ENCODE data around the gene NCL. TPM values are rescaled to one million over a fixed set of nuclear protein-coding genes. Genes with fewer than 3 reads are reported as not detected.
A peak's percentile ranks its signal among the peaks of the same experiment; 100 is the strongest.

NCL gene
- total RNA-seq, 1 donor from 2014 or later = 603 TPM

- H3K27ac ChIP-seq (ENCODE audit: low read depth, low read length) = no peak overlapping the region
- no peaks in the 10 kb centered on the region for H3K27me3 ChIP-seq (ENCODE audit: insufficient read depth, low read length)
- no peaks in the 10 kb centered on the region for H3K4me1 ChIP-seq (ENCODE audit: insufficient read depth, low read length)
- peak overlapping the region; percentile 46 for H3K9ac ChIP-seq (ENCODE audit: low read length)
- FAIRE-seq (no peak), DNase-seq (ENCODE audit: low read depth) (no peak)
- H3K27ac Mint-ChIP-seq (ENCODE audit: unreplicated experiment) = no peak overlapping the region
- H3K4me3 Mint-ChIP-seq (ENCODE audit: unreplicated experiment) = no peak overlapping the region
- H2AFZ ChIP-seq (ENCODE audit: low read depth, low read length) = peak overlapping the region; percentile 94
- H3K79me2 ChIP-seq (ENCODE audit: insufficient read depth, low read length) = no peaks in the 10 kb centered on the region
- H3K36me3 ChIP-seq (ENCODE audit: insufficient read depth, low read length) = no peaks in the 10 kb centered on the region
- H3K36me3 Mint-ChIP-seq (ENCODE audit: low read depth, unreplicated experiment) = peaks cover 3% of the 10 kb centered on the region
- H3K4me2 ChIP-seq (ENCODE audit: low read length) = peak overlapping the region; percentile 79
- no peaks in the 10 kb centered on the region for H3K9me3 ChIP-seq (ENCODE audit: insufficient read depth, low read depth, low read length)
- peaks cover 1% of the 10 kb centered on the region for H3K4me1 Mint-ChIP-seq (ENCODE audit: low read depth, unreplicated experiment)
- peaks cover 1% of the 10 kb centered on the region for H3K9me3 Mint-ChIP-seq (ENCODE audit: unreplicated experiment)
- H3K4me3 ChIP-seq (ENCODE audit: insufficient read depth, low read depth, low read length) = peak overlapping the region; percentile 33
- TF ChIP-seq EZH2 (IDR thresholded peaks at IDR 0.05; ENCODE audit: insufficient read depth, low read length) (no peak), CTCF (IDR thresholded peaks at IDR 0.05; ENCODE audit: insufficient read depth, low read depth, low read length) (peak; percentile 54)
- H3K27me3 Mint-ChIP-seq (ENCODE audit: low read depth, unreplicated experiment) = peaks cover 30% of the 10 kb centered on the region
- no peaks in the 10 kb centered on the region for H4K20me1 ChIP-seq (ENCODE audit: insufficient read depth, low read length)
Measured at GRCh38 chr2:231482806-231483391, 18.6 kb upstream of the NCL start.

GRCh38 chr2:231480781-231481180 lies 16.5 kb upstream of the NCL start:
- H3K9ac ChIP-seq (ENCODE audit: low read length) = no peak overlapping the region
- no peaks in the 10 kb centered on the region for H4K20me1 ChIP-seq (ENCODE audit: insufficient read depth, low read length)
- H3K36me3 ChIP-seq (ENCODE audit: insufficient read depth, low read length) = no peaks in the 10 kb centered on the region
- FAIRE-seq = no peak
- peaks cover 1% of the 10 kb centered on the region for H3K4me1 Mint-ChIP-seq (ENCODE audit: low read depth, unreplicated experiment)
- H3K9me3 Mint-ChIP-seq (ENCODE audit: unreplicated experiment) = no peaks in the 10 kb centered on the region
- no peak overlapping the region for H3K27ac Mint-ChIP-seq (ENCODE audit: unreplicated experiment)
- DNase-seq (ENCODE audit: low read depth) = no peak
- H3K4me2 ChIP-seq (ENCODE audit: low read length) = no peak overlapping the region
- H3K27me3 ChIP-seq (ENCODE audit: insufficient read depth, low read length) = no peaks in the 10 kb centered on the region
- no peaks in the 10 kb centered on the region for H3K36me3 Mint-ChIP-seq (ENCODE audit: low read depth, unreplicated experiment)
- no peaks in the 10 kb centered on the region for H3K9me3 ChIP-seq (ENCODE audit: insufficient read depth, low read depth, low read length)
- H3K4me3 ChIP-seq (ENCODE audit: insufficient read depth, low read depth, low read length) = no peak overlapping the region
- H3K4me3 Mint-ChIP-seq (ENCODE audit: unreplicated experiment) = no peak overlapping the region
- H2AFZ ChIP-seq (ENCODE audit: low read depth, low read length) = no peak overlapping the region
- no peaks in the 10 kb centered on the region for H3K4me1 ChIP-seq (ENCODE audit: insufficient read depth, low read length)
- H3K27ac ChIP-seq (ENCODE audit: low read depth, low read length) = no peak overlapping the region
- H3K79me2 ChIP-seq (ENCODE audit: insufficient read depth, low read length) = no peaks in the 10 kb centered on the region
- H3K27me3 Mint-ChIP-seq (ENCODE audit: low read depth, unreplicated experiment) = peaks cover 30% of the 10 kb centered on the region
- TF ChIP-seq EZH2 (IDR thresholded peaks at IDR 0.05; ENCODE audit: insufficient read depth, low read length) (no peak), CTCF (IDR thresholded peaks at IDR 0.05; ENCODE audit: insufficient read depth, low read depth, low read length) (no peak)

GRCh38 chr2:231479455-231479854 lies 15.2 kb upstream of the NCL start:
- Mint-ChIP-seq H3K27me3 (ENCODE audit: low read depth, unreplicated experiment) (peaks cover 30% of the 10 kb centered on the region), H3K4me3 (ENCODE audit: unreplicated experiment) (no peak overlapping the region), H3K27ac (ENCODE audit: unreplicated experiment) (no peak overlapping the region), H3K36me3 (ENCODE audit: low read depth, unreplicated experiment) (no peaks in the 10 kb centered on the region), H3K4me1 (ENCODE audit: low read depth, unreplicated experiment) (peaks cover 1% of the 10 kb centered on the region), H3K9me3 (ENCODE audit: unreplicated experiment) (no peaks in the 10 kb centered on the region)
- TF ChIP-seq CTCF (IDR thresholded peaks at IDR 0.05; ENCODE audit: insufficient read depth, low read depth, low read length) = no peak
- TF ChIP-seq EZH2 (IDR thresholded peaks at IDR 0.05; ENCODE audit: insufficient read depth, low read length) = no peak
- Histone ChIP-seq H3K4me1 (ENCODE audit: insufficient read depth, low read length) (no peaks in the 10 kb centered on the region), H4K20me1 (ENCODE audit: insufficient read depth, low read length) (no peaks in the 10 kb centered on the region), H3K4me2 (ENCODE audit: low read length) (no peak overlapping the region), H3K9me3 (ENCODE audit: insufficient read depth, low read depth, low read length) (no peaks in the 10 kb centered on the region), H3K79me2 (ENCODE audit: insufficient read depth, low read length) (no peaks in the 10 kb centered on the region), H3K36me3 (ENCODE audit: insufficient read depth, low read length) (no peaks in the 10 kb centered on the region), H3K27me3 (ENCODE audit: insufficient read depth, low read length) (no peaks in the 10 kb centered on the region), H3K27ac (ENCODE audit: low read depth, low read length) (no peak overlapping the region), H3K9ac (ENCODE audit: low read length) (no peak overlapping the region), H2AFZ (ENCODE audit: low read depth, low read length) (no peak overlapping the region), H3K4me3 (ENCODE audit: insufficient read depth, low read depth, low read length) (no peak overlapping the region)
- no peak for DNase-seq (ENCODE audit: low read depth)
- no peak for FAIRE-seq

Measured in astrocyte (in vitro differentiated cells and primary cell).